SK-N-MC (cell line): ENCODE data around the gene LY6G5C.
A peak's percentile ranks its signal among the peaks of the same experiment; 100 is the strongest.

Experiments used
- EZH2 ChIP-seq: fragments of 200-600 bp; sonication (generic); IDR thresholded peaks from one replicate; pipeline ENCODE4 v1.6.1; 2017; ENCODE audit warnings: antibody characterized with exemption
- FOXP2 ChIP-seq: optimal IDR thresholded peaks from 2 replicates; pipeline ENCODE3; 2011; ENCODE audit warnings: mild to moderate bottlenecking, moderate library complexity; ENCODE audit not compliant: insufficient read depth; ENCODE audit errors: extremely low read length, control extremely low read depth
- POLR2AphosphoS5 ChIP-seq: IDR thresholded peaks from 2 replicates; pipeline ENCODE4 v1.6.1; 2012; ENCODE audit warnings: mild to moderate bottlenecking, low read depth, low read length, borderline replicate concordance

GRCh38 chr6:31702819-31703716 lies 22.2 kb upstream of the LY6G5C start, which contains the start of gene ABHD16A:
- TF ChIP-seq POLR2AphosphoS5 (peak; percentile 95), EZH2 (no peak), FOXP2 (no peak)
